ENCODE measurements around the gene SYT9.
A peak's percentile ranks its signal among the peaks of the same experiment; 100 is the strongest.

The SYT9 gene

DNA sequence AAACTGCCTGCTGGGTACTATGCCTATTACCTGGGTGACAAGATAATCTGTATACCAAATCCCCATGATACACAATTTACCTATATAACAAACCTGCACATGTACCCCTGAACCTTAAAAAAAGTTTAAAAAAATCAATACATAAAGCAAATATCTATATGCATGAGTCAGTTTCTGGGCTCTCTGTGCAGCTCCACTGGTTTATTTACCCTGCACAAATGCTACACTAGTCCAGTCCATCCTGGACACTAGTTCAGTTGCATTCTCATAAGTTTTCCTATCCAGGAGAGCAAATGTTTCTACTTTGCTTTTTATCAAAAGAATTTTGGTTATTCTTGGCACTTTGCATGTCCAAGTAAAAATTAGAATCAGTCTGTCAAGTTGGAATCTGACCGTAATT, 133.8 kb downstream of the SYT9 start:
- no peak overlapping the region for H3K4me3 ChIP-seq (ENCODE audit: low read depth, low read length)
- TF ChIP-seq CTCF (conservative IDR thresholded peaks at IDR 0.05; ENCODE audit: low read depth, low read length): no peak
- DNase-seq (ENCODE audit: low read depth): no peak

GRCh38 chr11:7413961-7414915, 162.5 kb downstream of the SYT9 start:
- TF ChIP-seq CTCF (conservative IDR thresholded peaks at IDR 0.05; ENCODE audit: low read depth, low read length): no peak
- DNase-seq (ENCODE audit: low read depth): no peak
- H3K4me3 ChIP-seq (ENCODE audit: low read depth, low read length): no peak overlapping the region

GRCh38 chr11:7414973-7415817, 163.5 kb downstream of the SYT9 start:
- TF ChIP-seq CTCF (conservative IDR thresholded peaks at IDR 0.05; ENCODE audit: low read depth, low read length): no peak
- no peak for DNase-seq (ENCODE audit: low read depth)
- no peak overlapping the region for H3K4me3 ChIP-seq (ENCODE audit: low read depth, low read length)

GRCh38 chr11:7416080-7416479, 164.4 kb downstream of the SYT9 start:
- H3K4me3 ChIP-seq (ENCODE audit: low read depth, low read length): no peak overlapping the region
- no peak for DNase-seq (ENCODE audit: low read depth)
- no peak for TF ChIP-seq CTCF (conservative IDR thresholded peaks at IDR 0.05; ENCODE audit: low read depth, low read length)

DNA sequence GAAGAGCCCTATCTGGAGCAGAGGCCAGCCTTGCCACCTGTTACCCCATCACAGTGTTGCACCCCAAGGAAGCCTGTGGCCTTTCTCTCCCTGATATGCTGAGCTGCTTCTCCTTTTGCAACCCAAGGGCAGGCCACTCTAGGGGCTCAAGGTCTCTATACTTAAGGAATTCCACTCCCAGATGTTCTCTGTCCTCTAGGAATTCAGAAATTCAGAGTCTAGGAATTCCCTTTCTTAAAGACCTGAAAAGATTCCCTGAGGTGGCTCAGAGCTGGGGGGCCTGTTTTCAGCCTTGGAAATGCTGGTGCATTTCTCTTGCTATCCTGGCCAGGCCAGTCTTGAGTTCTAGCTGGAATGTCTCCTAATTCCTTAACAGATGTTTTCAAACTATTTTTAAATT, 165.6 kb downstream of the SYT9 start:
- no peak for TF ChIP-seq CTCF (conservative IDR thresholded peaks at IDR 0.05; ENCODE audit: low read depth, low read length)
- DNase-seq (ENCODE audit: low read depth): no peak
- H3K4me3 ChIP-seq (ENCODE audit: low read depth, low read length): no peak overlapping the region

DNA sequence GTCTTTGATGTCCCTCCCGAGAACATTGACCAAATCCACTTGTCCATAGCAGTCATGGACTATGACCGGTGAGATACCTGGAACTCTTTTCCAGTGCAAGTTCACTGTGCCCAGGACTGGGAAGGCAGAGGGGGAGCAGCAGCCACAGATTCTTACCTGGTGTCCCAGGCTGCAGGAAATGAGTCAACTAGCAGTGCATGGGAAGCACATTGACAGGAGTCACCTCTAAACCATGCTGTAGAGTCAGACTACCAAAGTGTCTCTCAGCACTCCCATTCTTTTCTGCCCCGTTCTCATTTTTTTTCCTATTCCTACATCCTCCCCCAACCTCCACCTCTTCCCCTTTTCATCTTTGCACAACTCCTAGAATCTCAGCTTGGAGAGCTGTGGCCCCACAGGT, 166.4 kb downstream of the SYT9 start:
- DNase-seq (ENCODE audit: low read depth): peak; percentile 7
- no peak for TF ChIP-seq CTCF (conservative IDR thresholded peaks at IDR 0.05; ENCODE audit: low read depth, low read length)
- no peak overlapping the region for H3K4me3 ChIP-seq (ENCODE audit: low read depth, low read length)

All from choroid plexus epithelial cell (primary cell).